Left lung (tissue), 10 donors: ENCODE data around the gene CLEC1A. TPM values are rescaled to one million over a fixed set of nuclear protein-coding genes. Genes with fewer than 3 reads are reported as not detected.

Experiments used
- ATAC-seq: fragments of 200-7000 bp; cut with Tn5 transposase; one replicate; pipeline ENCODE4 v1.9.1; 2020; ENCODE audit warnings: moderate library complexity
- DNase-seq, 4 donors: peaks; one replicate each; pipeline ENCODE4 v3.0.0-alpha.2; 2013 to 2020
- H3K27ac ChIP-seq, 2 donors: fragments of 200-600 bp; sonication (generic) in 1 of 2; one replicate each; pipeline versions ENCODE4 v1.5.0 to v1.8.0; 2020 to 2021
- H3K27me3 ChIP-seq, 2 donors: fragments of 200-600 bp; sonication (generic) in 1 of 2; one replicate each; pipeline versions ENCODE4 v1.5.0 to v1.8.0; 2020 to 2021
- H3K36me3 ChIP-seq, 2 donors: fragments of 200-600 bp; sonication (generic) in 1 of 2; one replicate each; pipeline versions ENCODE4 v1.5.0 to v1.8.0; 2020 to 2021
- H3K4me1 ChIP-seq, 2 donors: fragments of 200-600 bp; one replicate each; pipeline ENCODE4 v1.8.0; 2021
- H3K4me3 ChIP-seq, 2 donors: fragments of 200-600 bp; sonication (generic) in 1 of 2; one replicate each; pipeline versions ENCODE4 v1.5.0 to v1.8.0; 2020 to 2021; ENCODE audit warnings: mild to moderate bottlenecking in 1 of 2
- H3K9me3 ChIP-seq, 2 donors: fragments of 200-600 bp; sonication (generic) in 1 of 2; one replicate each; pipeline versions ENCODE4 v1.5.0 to v1.8.0; 2020 to 2021
- intact Hi-C, 2 donors: fragments of 100-400 bp; cut with DNase I; formaldehyde crosslinking; loops; one replicate each; pipeline versions ENCODE4 v1.11.2 to v1.14.2; 2022
- polyA plus RNA-seq, 6 donors: library from polyadenylated mRNA; unstranded; fragments of 120-200 nt; gene quantifications; one replicate each; pipeline ENCODE4 v1.2.1, GENCODE V29; 2013; ENCODE audit not compliant: insufficient read length in 6 of 6
- total RNA-seq, 2 donors: library from RNA; stranded (reverse); fragmentation: NEBNext Ultra II Directional; extraction: Animal tissue kit (Norgen Biotek cat#: 25700); gene quantifications; one replicate each; pipeline ENCODE4 v1.2.1, GENCODE V29; 2021
- TF ChIP-seq, protein P1 (sequence below), 2 donors: fragments of 200-600 bp; sonication (generic) in 1 of 2; IDR thresholded peaks; one replicate each; pipeline versions ENCODE4 v1.5.0 to v1.8.0; 2021; ENCODE audit warnings: antibody characterized with exemption in 2 of 2
- donor health status: DM: no; HTN: yes; CAD: no.
- donor health status: DM: no; HTN: no; CAD: no.

CLEC1A gene
- total and polyA plus RNA-seq, 8 donors: 8.9 to 23.0 (median 20.0) TPM

DNA sequence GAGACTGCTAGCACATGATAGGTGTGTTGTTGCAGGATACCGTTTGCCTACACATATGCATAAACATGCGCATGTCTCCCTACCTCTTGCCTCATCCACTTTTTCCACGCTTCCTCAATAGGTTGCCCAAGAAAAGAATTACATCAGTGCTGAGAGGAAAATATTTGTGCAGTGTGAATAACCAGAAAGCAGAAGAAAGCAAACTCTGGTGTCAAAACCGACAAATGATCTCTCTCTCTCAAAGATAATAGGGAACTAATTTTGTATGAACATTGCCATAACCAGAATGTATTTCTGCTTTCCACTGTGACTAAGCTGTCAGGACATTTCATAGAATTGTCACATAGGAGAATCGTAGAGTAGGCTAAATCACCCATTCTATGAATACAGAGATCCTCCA is 29.9 kb upstream of the CLEC1A start:
- DNase-seq: no peak
- Histone ChIP-seq H3K4me1 (peaks cover 0 to 32% of the 10 kb centered on the region in 2 donors), H3K36me3 (peaks cover 0 to 14% of the 10 kb centered on the region in 2 donors), H3K27ac (peak overlapping the region; percentile 63 to 95), H3K27me3 (no peaks in the 10 kb centered on the region), H3K4me3 (peak overlapping the region in 1 of 2 donors; percentile 49), H3K9me3 (no peaks in the 10 kb centered on the region)
- intact Hi-C loops: no loop called here
- ATAC-seq: peak; percentile 55
- TF ChIP-seq, protein P1, sequence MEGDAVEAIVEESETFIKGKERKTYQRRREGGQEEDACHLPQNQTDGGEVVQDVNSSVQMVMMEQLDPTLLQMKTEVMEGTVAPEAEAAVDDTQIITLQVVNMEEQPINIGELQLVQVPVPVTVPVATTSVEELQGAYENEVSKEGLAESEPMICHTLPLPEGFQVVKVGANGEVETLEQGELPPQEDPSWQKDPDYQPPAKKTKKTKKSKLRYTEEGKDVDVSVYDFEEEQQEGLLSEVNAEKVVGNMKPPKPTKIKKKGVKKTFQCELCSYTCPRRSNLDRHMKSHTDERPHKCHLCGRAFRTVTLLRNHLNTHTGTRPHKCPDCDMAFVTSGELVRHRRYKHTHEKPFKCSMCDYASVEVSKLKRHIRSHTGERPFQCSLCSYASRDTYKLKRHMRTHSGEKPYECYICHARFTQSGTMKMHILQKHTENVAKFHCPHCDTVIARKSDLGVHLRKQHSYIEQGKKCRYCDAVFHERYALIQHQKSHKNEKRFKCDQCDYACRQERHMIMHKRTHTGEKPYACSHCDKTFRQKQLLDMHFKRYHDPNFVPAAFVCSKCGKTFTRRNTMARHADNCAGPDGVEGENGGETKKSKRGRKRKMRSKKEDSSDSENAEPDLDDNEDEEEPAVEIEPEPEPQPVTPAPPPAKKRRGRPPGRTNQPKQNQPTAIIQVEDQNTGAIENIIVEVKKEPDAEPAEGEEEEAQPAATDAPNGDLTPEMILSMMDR (IDR thresholded peaks at IDR 0.05): no peak

DNA sequence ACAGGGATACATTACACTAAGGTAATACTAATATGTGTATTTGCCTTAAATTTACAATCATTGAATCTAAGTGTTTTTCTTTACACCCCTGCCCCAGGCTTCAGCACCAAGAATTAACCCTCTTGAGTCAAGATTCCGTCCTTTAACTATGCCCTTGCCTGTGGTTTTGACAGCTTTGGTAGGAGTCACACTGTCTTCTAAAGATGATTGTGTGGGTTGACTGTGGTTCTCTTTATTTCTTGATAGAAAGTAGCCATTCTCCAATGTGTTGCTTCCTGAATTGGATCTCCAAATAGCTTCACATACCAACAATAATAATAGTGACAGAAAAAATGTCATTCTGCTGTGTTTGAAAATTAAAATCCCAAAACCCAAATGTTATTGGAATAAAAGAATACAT is 27.6 kb upstream of the CLEC1A start:
- peaks cover 0 to 25% of the 10 kb centered on the region in 2 donors for H3K36me3 ChIP-seq
- no peaks in the 10 kb centered on the region for H3K9me3 ChIP-seq
- ATAC-seq (no peak), DNase-seq (no peak)
- no peaks in the 10 kb centered on the region for H3K27me3 ChIP-seq
- H3K4me3 ChIP-seq: no peak overlapping the region
- TF ChIP-seq, protein P1 (IDR thresholded peaks at IDR 0.05): no peak
- intact Hi-C loops: no loop called here
- peaks cover 0 to 25% of the 10 kb centered on the region in 2 donors for H3K4me1 ChIP-seq
- H3K27ac ChIP-seq: no peak overlapping the region

DNA sequence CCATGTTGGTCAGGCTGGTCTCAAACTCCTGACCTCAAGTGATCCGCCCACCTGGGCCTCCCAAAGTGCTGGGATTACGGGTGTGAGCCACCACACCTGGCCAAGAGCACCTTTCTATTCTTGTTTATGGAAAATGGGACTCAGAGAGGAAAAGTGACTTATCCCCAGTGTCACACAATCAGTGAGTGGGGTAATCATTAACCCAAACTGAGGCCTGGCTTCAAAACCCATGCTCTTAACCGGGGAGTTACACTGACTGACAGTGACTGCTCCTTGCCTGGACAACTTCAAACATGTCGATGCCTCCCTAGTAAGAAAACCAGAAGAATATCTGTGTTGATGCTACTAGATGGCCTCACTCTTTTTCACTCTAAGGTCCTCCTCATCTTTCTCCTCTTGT is 23.9 kb upstream of the CLEC1A start:
- Histone ChIP-seq H3K4me1 (peaks cover 0 to 35% of the 10 kb centered on the region in 2 donors), H3K27ac (no peak overlapping the region), H3K36me3 (peaks cover 0 to 44% of the 10 kb centered on the region in 2 donors), H3K4me3 (no peak overlapping the region), H3K27me3 (no peaks in the 10 kb centered on the region), H3K9me3 (no peaks in the 10 kb centered on the region)
- intact Hi-C loops: no loop called here
- ATAC-seq (no peak), DNase-seq (no peak)
- TF ChIP-seq, protein P1 (IDR thresholded peaks at IDR 0.05): no peak

DNA sequence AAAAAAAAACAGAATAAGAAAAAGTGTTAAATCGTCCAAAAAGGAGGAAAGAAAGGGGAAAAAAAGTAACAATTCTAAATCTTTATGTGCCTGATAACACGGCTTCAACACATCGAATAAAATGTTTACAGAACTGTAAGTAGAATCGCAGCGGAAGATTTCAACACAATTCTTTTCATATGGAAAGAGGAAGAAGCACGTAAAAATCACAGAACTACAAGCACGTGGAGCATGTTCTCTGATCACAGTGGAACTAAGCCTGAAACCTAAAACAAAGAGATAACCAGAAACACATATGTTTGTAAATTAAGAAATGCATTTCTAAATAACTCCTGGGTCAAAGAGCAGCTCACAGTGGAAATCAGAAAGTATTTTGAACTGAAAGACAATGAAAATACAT is 22.5 kb upstream of the CLEC1A start:
- ATAC-seq (peak; percentile 17), DNase-seq (no peak)
- no peak overlapping the region for H3K4me3 ChIP-seq
- TF ChIP-seq, protein P1 (IDR thresholded peaks at IDR 0.05): no peak
- H3K9me3 ChIP-seq: no peaks in the 10 kb centered on the region
- peak overlapping the region; percentile 44 to 78 for H3K27ac ChIP-seq
- no peaks in the 10 kb centered on the region for H3K27me3 ChIP-seq
- peaks cover 0 to 28% of the 10 kb centered on the region in 2 donors for H3K4me1 ChIP-seq
- intact Hi-C loops: no loop called here
- peaks cover 0 to 56% of the 10 kb centered on the region in 2 donors for H3K36me3 ChIP-seq

DNA sequence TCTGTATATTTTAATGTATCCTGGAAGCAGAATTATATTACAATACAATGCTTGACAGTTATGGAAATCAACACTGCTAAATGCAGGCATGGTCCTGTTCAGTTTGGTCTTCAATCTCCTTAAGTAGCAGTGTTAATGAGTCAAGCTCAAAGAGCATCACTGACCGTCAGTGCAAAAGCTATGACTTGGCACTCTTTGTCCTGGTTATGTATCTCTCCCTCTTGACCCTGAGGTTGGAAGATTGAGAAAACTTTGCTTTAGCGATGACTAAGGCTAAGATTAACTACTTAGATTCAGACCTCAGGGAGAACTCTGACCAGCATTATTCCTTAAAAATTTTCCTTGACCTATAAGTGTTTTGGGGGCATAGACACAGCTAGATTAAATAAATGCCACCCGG is 20.3 kb upstream of the CLEC1A start:
- no peaks in the 10 kb centered on the region for H3K9me3 ChIP-seq
- no peak for DNase-seq
- no peaks in the 10 kb centered on the region for H3K27me3 ChIP-seq
- intact Hi-C loops: no loop called here
- H3K4me1 ChIP-seq: peaks cover 0 to 28% of the 10 kb centered on the region in 2 donors
- H3K27ac ChIP-seq: peak overlapping the region in 1 of 2 donors; percentile 19
- TF ChIP-seq, protein P1 (IDR thresholded peaks at IDR 0.05): no peak
- H3K4me3 ChIP-seq: no peak overlapping the region
- peaks cover 0 to 46% of the 10 kb centered on the region in 2 donors for H3K36me3 ChIP-seq
- ATAC-seq: peak; percentile 29
